Measurements from ENCODE around the gene OVCH2.
A peak's percentile ranks its signal among the peaks of the same experiment; 100 is the strongest.

Gene OVCH2

DNA sequence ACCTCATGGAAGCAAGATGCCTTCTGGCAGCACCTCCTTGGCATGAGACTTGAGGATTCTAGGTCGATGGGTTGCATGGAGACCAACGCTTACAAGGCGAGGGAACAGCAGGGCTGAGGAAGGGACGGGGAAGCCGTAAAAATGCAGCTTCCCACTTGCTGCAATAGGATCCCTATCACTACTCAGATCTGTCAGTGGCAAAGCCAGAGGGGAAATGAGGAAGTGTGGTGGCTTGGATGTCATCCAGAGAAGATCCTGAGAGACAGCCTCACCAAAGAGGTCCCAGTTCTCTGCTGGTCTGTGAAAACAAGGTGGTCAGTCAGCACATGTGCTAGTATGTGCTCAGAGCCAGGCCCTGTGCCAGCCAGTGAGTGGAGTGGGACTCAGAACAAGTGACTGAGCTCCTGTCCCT, 55.1 kb downstream of the OVCH2 start:
- TF ChIP-seq, protein P1, sequence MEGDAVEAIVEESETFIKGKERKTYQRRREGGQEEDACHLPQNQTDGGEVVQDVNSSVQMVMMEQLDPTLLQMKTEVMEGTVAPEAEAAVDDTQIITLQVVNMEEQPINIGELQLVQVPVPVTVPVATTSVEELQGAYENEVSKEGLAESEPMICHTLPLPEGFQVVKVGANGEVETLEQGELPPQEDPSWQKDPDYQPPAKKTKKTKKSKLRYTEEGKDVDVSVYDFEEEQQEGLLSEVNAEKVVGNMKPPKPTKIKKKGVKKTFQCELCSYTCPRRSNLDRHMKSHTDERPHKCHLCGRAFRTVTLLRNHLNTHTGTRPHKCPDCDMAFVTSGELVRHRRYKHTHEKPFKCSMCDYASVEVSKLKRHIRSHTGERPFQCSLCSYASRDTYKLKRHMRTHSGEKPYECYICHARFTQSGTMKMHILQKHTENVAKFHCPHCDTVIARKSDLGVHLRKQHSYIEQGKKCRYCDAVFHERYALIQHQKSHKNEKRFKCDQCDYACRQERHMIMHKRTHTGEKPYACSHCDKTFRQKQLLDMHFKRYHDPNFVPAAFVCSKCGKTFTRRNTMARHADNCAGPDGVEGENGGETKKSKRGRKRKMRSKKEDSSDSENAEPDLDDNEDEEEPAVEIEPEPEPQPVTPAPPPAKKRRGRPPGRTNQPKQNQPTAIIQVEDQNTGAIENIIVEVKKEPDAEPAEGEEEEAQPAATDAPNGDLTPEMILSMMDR (conservative IDR thresholded peaks at IDR 0.05): no peak
- H3K27ac ChIP-seq: peak overlapping the region; percentile 68

DNA sequence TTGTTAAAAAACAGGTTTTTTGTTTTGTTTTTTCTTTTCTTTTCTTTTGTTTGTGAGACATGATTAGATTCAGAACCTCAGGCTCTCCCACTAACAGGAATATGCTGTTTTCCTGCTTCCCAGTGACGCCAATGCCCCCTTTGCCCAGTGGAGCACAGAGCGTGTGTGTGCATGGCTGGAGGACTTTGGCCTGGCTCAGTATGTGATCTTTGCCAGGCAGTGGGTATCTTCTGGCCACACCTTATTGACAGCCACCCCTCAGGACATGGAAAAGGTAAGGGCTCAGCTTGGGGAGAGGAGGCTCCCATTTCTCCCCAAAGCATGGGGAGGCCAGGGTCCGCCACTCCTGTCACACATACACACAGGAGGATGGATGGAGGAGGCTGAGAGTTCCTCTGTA, 58.0 kb downstream of the OVCH2 start:
- peak overlapping the region; percentile 51; the same call in 1 of the 2 replicates for H3K27ac ChIP-seq
- TF ChIP-seq, protein P1 (conservative IDR thresholded peaks at IDR 0.05): no peak

GRCh38 chr11:7646866-7647265, 59.4 kb downstream of the OVCH2 start:
- TF ChIP-seq, protein P1 (conservative IDR thresholded peaks at IDR 0.05): no peak
- H3K27ac ChIP-seq: peak overlapping the region; percentile 51; the same call in 1 of the 2 replicates

GRCh38 chr11:7645206-7645605, 61.1 kb downstream of the OVCH2 start:
- peak overlapping the region; percentile 24; the same call in 1 of the 2 replicates for H3K27ac ChIP-seq
- TF ChIP-seq, protein P1 (conservative IDR thresholded peaks at IDR 0.05): no peak

- H3K27ac ChIP-seq: peak overlapping the region; percentile 99
- TF ChIP-seq, protein P1 (conservative IDR thresholded peaks at IDR 0.05): no peak
These were observed 63.0 kb downstream of the OVCH2 start for GRCh38 chr11:7643314-7643713.

GRCh38 chr11:7642747-7643146, 63.5 kb downstream of the OVCH2 start:
- TF ChIP-seq, protein P1 (conservative IDR thresholded peaks at IDR 0.05): no peak
- peak overlapping the region; percentile 99 for H3K27ac ChIP-seq

DNA sequence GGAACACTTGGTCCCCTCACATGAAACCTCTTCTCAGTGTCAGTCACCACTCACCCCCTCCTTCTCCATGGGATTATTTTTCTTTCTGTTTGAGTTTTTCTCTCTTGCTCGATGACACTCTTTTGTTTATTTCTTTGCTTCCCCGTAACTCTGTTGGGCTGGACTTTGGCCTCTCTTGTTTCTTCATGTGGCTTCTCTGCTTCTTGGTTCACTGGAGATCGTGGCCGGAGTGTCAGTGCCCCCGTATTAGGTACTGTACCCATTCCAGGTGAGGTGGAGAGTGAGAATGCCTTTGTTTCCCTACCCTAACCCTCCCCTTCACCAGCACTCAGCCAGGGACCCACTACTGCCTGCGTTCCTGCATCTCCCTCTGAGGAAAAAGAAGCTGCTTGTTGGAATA, 65.5 kb downstream of the OVCH2 start:
- TF ChIP-seq, protein P1 (conservative IDR thresholded peaks at IDR 0.05): no peak
- peak overlapping the region; percentile 99; the same call in 1 of the 2 replicates for H3K27ac ChIP-seq

Measured in VCaP (cell line).